ENCODE measurements around the gene NCAPH2. TPM values are rescaled to one million over a fixed set of nuclear protein-coding genes. Genes with fewer than 3 reads are reported as not detected.

Gene NCAPH2
- total RNA-seq, 4 donors from 2014 or later, result 26.5 to 64.7 (median 41.6) TPM

- in situ Hi-C loops (cut with MboI; ENCODE audit: low pct_ligation_motif_present in 1 of 4, low pct_unique_long_range_greater_than_20kb in 1 of 4, low sequenced_read_pairs in 3 of 4), result no loop called here
- WGBS, 2 donors (ENCODE audit: low coverage in 1 of 2), result 75% methylated on average over 5 of the region's 5 CpGs; no CpG with 5 or more reads in 1 of the 2 donors
- H3K9me3 ChIP-seq, result no peaks in the 10 kb centered on the region
- no peak overlapping the region for H3K4me3 ChIP-seq
- no peak for TF ChIP-seq POLR2A (IDR thresholded peaks at IDR 0.05)
- no peak for TF ChIP-seq POLR2AphosphoS5 (IDR thresholded peaks at IDR 0.05)
- H3K27me3 ChIP-seq, result no peaks in the 10 kb centered on the region
- H3K4me1 ChIP-seq, result peaks cover 53 to 64% (median 57%) of the 10 kb centered on the region in 4 donors
- H3K36me3 ChIP-seq, result peaks cover 0 to 6% (median 2%) of the 10 kb centered on the region in 4 donors
- no peak for DNase-seq
- H3K27ac ChIP-seq, result peak overlapping the region in 3 of 4 donors; percentile 83 to 91 (median 90)
- intact Hi-C loops (cut with DNase I; ENCODE audit: low total_unique reads), result loop anchor here (10.0 kb wide), 1 partner anchor 217 kb away; the partner anchor contains the start of gene HDAC10
Measured at GRCh38 chr22:50471962-50472361, 36.1 kb upstream of the NCAPH2 start.

GRCh38 chr22:50473088-50473487 lies 34.9 kb upstream of the NCAPH2 start:
- in situ Hi-C loops (cut with MboI; ENCODE audit: low pct_ligation_motif_present in 1 of 4, low pct_unique_long_range_greater_than_20kb in 1 of 4, low sequenced_read_pairs in 3 of 4), result no loop called here
- H3K4me3 ChIP-seq, result peak overlapping the region in 2 of 4 donors; percentile 67 to 91
- no peaks in the 10 kb centered on the region for H3K9me3 ChIP-seq
- H3K36me3 ChIP-seq, result no peaks in the 10 kb centered on the region
- H3K27me3 ChIP-seq, result no peaks in the 10 kb centered on the region
- WGBS, 2 donors (ENCODE audit: low coverage in 1 of 2), result 66 to 80% methylated on average over 2 to 6 of the region's 6 CpGs
- H3K4me1 ChIP-seq, result peaks cover 53 to 64% (median 57%) of the 10 kb centered on the region in 4 donors
- peak overlapping the region in 2 of 4 donors; percentile 91 to 92 for H3K27ac ChIP-seq
- DNase-seq, result peak; percentile 41
- TF ChIP-seq EP300 (IDR thresholded peaks at IDR 0.05; ENCODE audit: low read depth), result no peak
- peak in 4 of 5 experiments; percentile 19 to 42 (median 24) for TF ChIP-seq CTCF (IDR thresholded peaks at IDR 0.05)
- no peak for TF ChIP-seq POLR2A (IDR thresholded peaks at IDR 0.05)
- intact Hi-C loops (cut with DNase I; ENCODE audit: low total_unique reads), result loop anchor here (10.0 kb wide), 1 partner anchor 218 kb away; the partner anchor contains the start of gene HDAC10

- intact Hi-C loops (cut with DNase I; ENCODE audit: low total_unique reads), result loop anchor here (10.0 kb wide), 1 partner anchor 219 kb away; the partner anchor contains the start of gene HDAC10
Measured at GRCh38 chr22:50473855-50474671, 34.0 kb upstream of the NCAPH2 start.

More at GRCh38 chr22:50473855-50474671, 34.0 kb upstream of the NCAPH2 start:
- Histone ChIP-seq H3K36me3 (no peaks in the 10 kb centered on the region), H3K27ac (peak overlapping the region; percentile 88 to 92 (median 91)), H3K9me3 (no peaks in the 10 kb centered on the region), H3K27me3 (peaks cover 3% of the 10 kb centered on the region), H3K4me1 (peaks cover 51 to 58% (median 55%) of the 10 kb centered on the region in 4 donors), H3K4me3 (peak overlapping the region; percentile 67 to 92 (median 84))
- 0 to 3% methylated on average over 7 to 50 of the region's 62 CpGs for WGBS, 2 donors (ENCODE audit: low coverage in 1 of 2)
- DNase-seq, result peak; percentile 44
- TF ChIP-seq POLR2A (IDR thresholded peaks at IDR 0.05) (peak; percentile 22), CTCF (IDR thresholded peaks at IDR 0.05) (peak in 1 of 5 experiments; percentile 8), POLR2AphosphoS5 (IDR thresholded peaks at IDR 0.05) (no peak)
- in situ Hi-C loops (cut with MboI; ENCODE audit: low pct_ligation_motif_present in 1 of 4, low pct_unique_long_range_greater_than_20kb in 1 of 4, low sequenced_read_pairs in 3 of 4), result no loop called here
